Posterior vena cava (tissue), 2 donors: ENCODE results near the gene POU4F3. TPM values are rescaled to one million over a fixed set of nuclear protein-coding genes. Genes with fewer than 3 reads are reported as not detected.
"Not testable (repeated sequence)": the region's sequence is repeated elsewhere in the genome, so short reads cannot be mapped to it uniquely, and the experiment has no call there.

Experiments
- DNase-seq: peaks from one replicate; pipeline ENCODE4 v3.0.0-alpha.2; 2020; ENCODE audit warnings: low spot score
- intact Hi-C, 2 donors: fragments of 100-400 bp; cut with DNase I; formaldehyde crosslinking; loops; one replicate each; pipeline versions ENCODE4 v1.14.1 to v1.14.2; 2022 to 2023
- long read RNA-seq, 2 donors: library from polyadenylated mRNA; unstranded; transcript quantifications; one replicate each; pipeline ENCODE4 v2.0.0, GENCODE V29; 2020 to 2021
- total RNA-seq, 2 donors: library from RNA; stranded (reverse); fragmentation: NEBNext Ultra II Directional; extraction: Animal tissue kit (Norgen Biotek cat#: 25700); gene quantifications; one replicate each; pipeline ENCODE4 v1.2.1, GENCODE V29; 2021
- donor health status: DM: yes; HTN: yes; CAD: no.
- donor health status: DM: yes; HTN: yes; CAD: no.

POU4F3 gene
- under 1 TPM in 1 of 2 donors, not detected in 1; 0.10 TPM for total RNA-seq
- long read RNA-seq, donor 1: 0 reads
- long read RNA-seq, donor 2: 0 reads

DNA sequence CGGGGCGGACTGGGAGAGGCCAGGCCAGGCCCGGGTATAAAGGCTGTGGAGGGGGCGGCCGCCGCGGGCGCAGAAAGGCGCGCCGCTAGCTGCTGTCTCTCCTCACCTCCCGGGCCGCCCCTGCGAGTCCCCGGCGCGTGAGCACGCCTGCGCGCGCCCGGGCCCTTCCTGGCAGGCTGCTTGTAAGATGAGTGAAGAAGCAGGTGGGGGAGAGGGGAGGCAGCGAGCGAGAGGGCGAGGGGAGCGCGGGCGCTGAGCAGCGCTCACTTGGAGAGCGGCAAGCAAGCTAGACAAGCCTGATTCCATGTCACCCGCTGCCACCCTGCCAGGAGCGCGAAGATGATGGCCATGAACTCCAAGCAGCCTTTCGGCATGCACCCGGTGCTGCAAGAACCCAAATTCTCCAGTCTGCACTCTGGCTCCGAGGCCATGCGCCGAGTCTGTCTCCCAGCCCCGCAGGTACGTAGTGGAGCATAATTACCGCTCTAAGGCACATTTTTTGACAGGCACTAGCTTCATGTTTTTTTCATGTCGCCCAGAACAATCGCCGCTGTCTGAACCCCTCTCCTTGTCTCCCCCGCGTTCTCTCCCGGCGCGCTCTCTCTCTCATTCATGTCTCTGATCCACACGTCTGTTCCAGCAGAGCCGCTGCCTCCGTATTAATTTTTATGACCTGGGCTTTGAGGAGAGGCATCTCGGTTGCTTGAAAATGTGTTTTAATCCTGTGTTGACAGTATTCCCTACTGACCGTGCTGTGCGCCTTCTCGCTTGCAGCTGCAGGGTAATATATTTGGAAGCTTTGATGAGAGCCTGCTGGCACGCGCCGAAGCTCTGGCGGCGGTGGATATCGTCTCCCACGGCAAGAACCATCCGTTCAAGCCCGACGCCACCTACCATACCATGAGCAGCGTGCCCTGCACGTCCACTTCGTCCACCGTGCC is at the start of gene POU4F3:
Gene POU4F3, plus strand, starts transcription at position 66 of the 941 bp plus-strand sequence. Its CDS starts 274 bp downstream, at position 340.
- DNase-seq: no peak
- intact Hi-C loops: no loop called here

GRCh38 chr5:146290318-146290717 is 48.3 kb upstream of the POU4F3 start:
- intact Hi-C loops: loop anchor here (10.0 kb wide), 1 partner anchor 134 kb away; no protein-coding TSS in a partner anchor
- DNase-seq: no peak

GRCh38 chr5:146291421-146292074 is 47.1 kb upstream of the POU4F3 start:
- intact Hi-C loops: loop anchor here (10.0 kb wide), 1 partner anchor 133 kb away; no protein-coding TSS in a partner anchor
- DNase-seq: no peak

DNA sequence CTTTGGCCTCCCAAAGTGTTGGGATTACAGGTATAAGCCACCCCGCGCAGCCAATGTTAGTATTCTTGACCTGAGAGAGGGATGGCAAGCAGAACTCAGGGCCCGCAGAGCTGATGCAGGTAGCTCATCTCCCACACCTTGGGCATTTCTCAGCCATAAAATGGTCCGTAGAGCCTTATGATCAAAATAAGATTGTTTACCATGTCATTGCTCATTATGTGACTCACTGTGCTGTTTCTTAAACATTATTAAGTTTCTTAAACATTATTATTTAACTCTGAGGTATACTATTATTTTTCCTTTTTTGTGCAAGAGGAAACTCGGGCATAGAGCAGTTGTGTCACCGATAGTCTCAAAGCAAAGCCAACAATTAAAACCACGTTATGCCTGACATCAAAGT is 42.4 kb upstream of the POU4F3 start:
- no peak for DNase-seq

GRCh38 chr5:146298920-146299319 is 39.7 kb upstream of the POU4F3 start:
- DNase-seq: not testable (repeated sequence)
- intact Hi-C loops: loop anchor here (10.0 kb wide), 1 partner anchor 126 kb away; no protein-coding TSS in a partner anchor

More for the DNA sequence above, 42.4 kb upstream of the POU4F3 start:
- intact Hi-C loops: loop anchor here (10.0 kb wide), 1 partner anchor 129 kb away; no protein-coding TSS in a partner anchor

GRCh38 chr5:146301626-146302025 is 37.0 kb upstream of the POU4F3 start:
- no peak for DNase-seq
- intact Hi-C loops: no loop called here

DNA sequence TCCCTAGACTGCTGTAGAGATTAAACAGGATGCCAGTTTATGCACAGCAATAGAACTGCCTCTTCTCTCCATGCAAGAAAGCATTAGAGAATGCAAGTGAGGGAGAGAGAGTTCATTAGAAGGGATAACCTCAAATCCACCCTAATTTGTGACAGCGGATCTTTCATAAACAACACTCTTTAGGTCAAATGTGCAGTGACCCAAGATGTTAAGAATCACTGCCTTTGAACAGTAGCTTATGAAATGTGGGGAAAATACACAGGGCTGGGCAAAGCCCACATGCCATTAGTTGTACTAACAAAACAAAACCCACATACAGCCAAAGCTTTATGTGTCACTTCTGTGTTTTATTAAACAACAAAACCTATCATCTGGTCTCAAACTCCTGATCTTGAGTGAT is 36.2 kb upstream of the POU4F3 start:
- DNase-seq: no peak
- intact Hi-C loops: no loop called here

- intact Hi-C loops: no loop called here
- no peak for DNase-seq
Observed at GRCh38 chr5:146306838-146307237, 31.8 kb upstream of the POU4F3 start.

GRCh38 chr5:146307796-146308195 is 30.8 kb upstream of the POU4F3 start:
- intact Hi-C loops: no loop called here
- no peak for DNase-seq

- intact Hi-C loops: no loop called here
Observed at GRCh38 chr5:146310540-146310939, 28.1 kb upstream of the POU4F3 start.

GRCh38 chr5:146311278-146311677 is 27.4 kb upstream of the POU4F3 start:
- intact Hi-C loops: no loop called here
- no peak for DNase-seq

More at GRCh38 chr5:146310540-146310939, 28.1 kb upstream of the POU4F3 start:
- no peak for DNase-seq

GRCh38 chr5:146313027-146313426 is 25.6 kb upstream of the POU4F3 start:
- no peak for DNase-seq
- intact Hi-C loops: no loop called here

DNA sequence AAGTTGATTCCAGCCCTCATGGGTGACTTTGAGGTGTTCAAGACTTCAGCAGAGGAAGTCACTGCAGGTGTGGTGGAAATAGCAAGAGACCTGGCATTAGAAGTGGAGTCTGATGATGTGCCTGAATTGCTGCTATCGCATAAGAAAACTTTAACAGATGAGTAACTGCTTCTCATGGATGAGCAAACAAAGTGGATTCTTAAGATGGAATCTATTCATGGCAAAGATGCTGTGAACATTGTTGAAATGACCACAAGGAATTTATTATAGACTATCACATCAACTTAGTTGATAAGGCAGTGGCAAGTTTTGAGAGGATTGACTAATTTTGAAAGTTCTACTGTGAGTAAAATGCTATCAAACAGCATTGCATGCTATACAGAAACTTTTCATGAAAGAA is 17.1 kb upstream of the POU4F3 start:
- no peak for DNase-seq
- intact Hi-C loops: no loop called here

GRCh38 chr5:146327257-146327870 is 11.3 kb upstream of the POU4F3 start:
- intact Hi-C loops: no loop called here
- DNase-seq: no peak

GRCh38 chr5:146327989-146328388 is 10.7 kb upstream of the POU4F3 start:
- DNase-seq: no peak
- intact Hi-C loops: no loop called here

GRCh38 chr5:146329697-146330096 is 8.9 kb upstream of the POU4F3 start:
- DNase-seq: no peak
- intact Hi-C loops: no loop called here

DNA sequence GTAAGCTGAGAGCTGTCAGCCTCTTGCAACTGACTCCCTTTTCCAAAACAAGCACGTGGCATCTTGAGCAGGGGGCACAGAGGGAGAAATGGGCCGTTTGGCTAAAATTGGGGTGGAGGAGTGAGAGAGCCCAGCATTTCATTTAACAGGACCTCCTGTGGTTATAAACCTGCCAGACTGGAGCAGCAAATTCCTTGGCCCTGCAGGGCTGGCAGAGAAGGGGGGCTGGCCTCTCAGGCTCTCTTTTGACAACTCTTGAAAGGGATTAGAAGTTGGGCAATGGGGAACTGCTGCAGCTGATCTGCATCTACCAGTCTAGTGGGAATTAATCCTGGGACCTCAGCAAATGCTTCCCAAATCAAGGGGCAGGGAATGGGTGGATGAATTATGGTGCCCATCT is 7.2 kb upstream of the POU4F3 start:
- intact Hi-C loops: no loop called here
- no peak for DNase-seq

- no peak for DNase-seq
- intact Hi-C loops: no loop called here
Observed at GRCh38 chr5:146334074-146334533, 4.5 kb upstream of the POU4F3 start.

- no peak for DNase-seq
- intact Hi-C loops: no loop called here
Observed at GRCh38 chr5:146336197-146336596, 2.4 kb upstream of the POU4F3 start.
